HUDEP-2 (cell line): ENCODE measurements around the gene RYK.

Experiments
- DNase-seq, 76 experiments: peaks; one replicate each; lab custom pipeline; 2025; ENCODE audit not compliant: unreplicated experiment in 76 of 76; lab: John Stamatoyannopoulos, UW

The RYK gene

GRCh38 chr3:134161898-134162615 is 88.6 kb downstream of the RYK start:
- DNase-seq, result no peak

- no peak for DNase-seq
Observed at GRCh38 chr3:134155446-134155845, 95.2 kb downstream of the RYK start.

- no peak for DNase-seq
Observed at GRCh38 chr3:134153761-134154160, 96.9 kb downstream of the RYK start.

GRCh38 chr3:134150476-134150875 is 100.2 kb downstream of the RYK start:
- no peak for DNase-seq

- DNase-seq, result no peak
Observed at GRCh38 chr3:134149286-134149685, 101.4 kb downstream of the RYK start.

GRCh38 chr3:134148534-134148933 is 102.1 kb downstream of the RYK start:
- DNase-seq, result no peak

GRCh38 chr3:134147411-134147810 is 103.2 kb downstream of the RYK start:
- DNase-seq, result peak in 42 of 76 experiments; percentile 2 to 47 (median 16)

GRCh38 chr3:134146666-134147065 is 104.0 kb downstream of the RYK start:
- DNase-seq, result no peak

- DNase-seq, result no peak
Observed at GRCh38 chr3:134145183-134145582, 105.5 kb downstream of the RYK start.

- DNase-seq, result no peak
Observed at GRCh38 chr3:134144694-134145093, 106.0 kb downstream of the RYK start.

- no peak for DNase-seq
Observed at GRCh38 chr3:134143828-134144401, 106.7 kb downstream of the RYK start.

GRCh38 chr3:134136604-134137003 is 114.1 kb downstream of the RYK start:
- DNase-seq, result no peak

GRCh38 chr3:134134698-134135415 is 115.8 kb downstream of the RYK start:
- no peak for DNase-seq

- no peak for DNase-seq
Observed at GRCh38 chr3:134134240-134134639, 116.4 kb downstream of the RYK start.

- no peak for DNase-seq
Observed at GRCh38 chr3:134132961-134133360, 117.7 kb downstream of the RYK start.

GRCh38 chr3:134126153-134126552 is 124.5 kb downstream of the RYK start:
- peak in 1 of 76 experiments; percentile 5 for DNase-seq

- DNase-seq, result no peak
Observed at GRCh38 chr3:134114726-134115125, 135.9 kb downstream of the RYK start.

- DNase-seq, result no peak
Observed at GRCh38 chr3:134111616-134112015, 139.0 kb downstream of the RYK start.

- DNase-seq, result no peak
Observed at GRCh38 chr3:134110963-134111362, 139.7 kb downstream of the RYK start.
